Liver (tissue), 9 donors: Measurements from ENCODE around the gene APOBEC2. TPM values are rescaled to one million over a fixed set of nuclear protein-coding genes. Genes with fewer than 3 reads are reported as not detected.

ENCODE experiments used
- DNase-seq: peaks from one replicate; pipeline ENCODE4 v3.0.0-alpha.2; 2017; ENCODE audit warnings: low spot score
- H3K27ac ChIP-seq, 2 donors: one replicate each; pipeline ENCODE4 v1.7.0; 2013; ENCODE audit warnings: inconsistent platforms in 2 of 2, low read length in 2 of 2, control low read depth in 1 of 2, low read depth in 1 of 2, mild to moderate bottlenecking in 1 of 2
- H3K27me3 ChIP-seq, 4 donors: one replicate each; pipeline versions ENCODE4 v1.6.1 to v1.7.0; 2013; ENCODE audit warnings: low read length in 3 of 4, inconsistent platforms in 1 of 4, mild to moderate bottlenecking in 1 of 4, moderate library complexity in 1 of 4; ENCODE audit not compliant: control insufficient read depth in 4 of 4, insufficient read depth in 4 of 4
- H3K36me3 ChIP-seq, 4 donors: one replicate each; pipeline versions ENCODE4 v1.6.1 to v1.7.0; 2013; ENCODE audit warnings: low read length in 3 of 4, mild to moderate bottlenecking in 3 of 4, low read depth in 1 of 4, moderate library complexity in 1 of 4; ENCODE audit not compliant: control insufficient read depth in 4 of 4, insufficient read depth in 3 of 4
- H3K4me1 ChIP-seq, 4 donors: one replicate each; pipeline versions ENCODE4 v1.6.1 to v1.7.0; 2013; ENCODE audit warnings: low read length in 3 of 4, mild to moderate bottlenecking in 3 of 4, moderate library complexity in 1 of 4; ENCODE audit not compliant: control insufficient read depth in 4 of 4, insufficient read depth in 4 of 4
- H3K4me3 ChIP-seq, 3 donors: one replicate each; pipeline versions ENCODE4 v1.6.1 to v1.7.0; 2013; ENCODE audit warnings: low read length in 3 of 3, control low read depth in 1 of 3, low read depth in 1 of 3, mild to moderate bottlenecking in 1 of 3
- H3K9ac ChIP-seq, 2 donors: one replicate each; pipeline ENCODE4 v1.7.0; 2013; ENCODE audit warnings: low read length in 2 of 2, mild to moderate bottlenecking in 2 of 2, moderate library complexity in 2 of 2, control low read depth in 1 of 2, low read depth in 1 of 2
- H3K9me3 ChIP-seq, 4 donors: one replicate each; pipeline versions ENCODE4 v1.6.1 to v1.7.0; 2013; ENCODE audit warnings: low read length in 3 of 4; ENCODE audit not compliant: control insufficient read depth in 4 of 4
- ATF3 ChIP-seq: IDR thresholded peaks from 2 replicates; pipeline ENCODE4 v1.6.1; 2016; ENCODE audit warnings: antibody characterized with exemption
- CTCF ChIP-seq: fragments of 150-350 bp; IDR thresholded peaks from 2 replicates; pipeline ENCODE4 v1.5.1; 2017; ENCODE audit warnings: improper control_type of control experiment, low read depth, low read length; ENCODE audit not compliant: missing input control
- EGR1 ChIP-seq, 2 donors: IDR thresholded peaks; 2 replicates each; pipeline ENCODE4 v1.6.1; 2016 to 2018; ENCODE audit warnings: antibody characterized with exemption in 2 of 2, low read depth in 2 of 2
- FOXA1 ChIP-seq: IDR thresholded peaks from 2 replicates; pipeline ENCODE4 v1.6.1; 2016; ENCODE audit warnings: antibody characterized with exemption
- FOXA2 ChIP-seq: IDR thresholded peaks from 2 replicates; pipeline ENCODE4 v1.6.1; 2016; ENCODE audit warnings: antibody characterized with exemption
- GABPA ChIP-seq, 2 donors: IDR thresholded peaks in 1 of 2; conservative IDR thresholded peaks in 1 of 2; 2 replicates each; pipeline ENCODE4 v1.6.1; 2016; ENCODE audit warnings: antibody characterized with exemption in 2 of 2, mild to moderate bottlenecking in 1 of 2, moderate library complexity in 1 of 2
- HNF4A ChIP-seq, 2 donors: conservative IDR thresholded peaks; 2 replicates each; pipeline ENCODE4 v1.6.1; 2016; ENCODE audit warnings: antibody characterized with exemption in 2 of 2, mild to moderate bottlenecking in 2 of 2
- HNF4G ChIP-seq: IDR thresholded peaks from 2 replicates; pipeline ENCODE4 v1.6.1; 2016; ENCODE audit warnings: antibody characterized with exemption
- JUND ChIP-seq, 2 donors: IDR thresholded peaks; 2 replicates each; pipeline ENCODE4 v1.6.1; 2016; ENCODE audit warnings: antibody characterized with exemption in 2 of 2
- MAX ChIP-seq: IDR thresholded peaks from 2 replicates; pipeline ENCODE4 v1.6.1; 2016; ENCODE audit warnings: antibody characterized with exemption
- NR2F2 ChIP-seq: IDR thresholded peaks from 2 replicates; pipeline ENCODE4 v1.6.1; 2016; ENCODE audit warnings: antibody characterized with exemption
- RAD21 ChIP-seq, 2 donors: IDR thresholded peaks; 2 replicates each; pipeline ENCODE4 v1.6.1; 2016; ENCODE audit warnings: antibody characterized with exemption in 2 of 2, mild to moderate bottlenecking in 2 of 2
- REST ChIP-seq: IDR thresholded peaks from 2 replicates; pipeline ENCODE4 v1.6.1; 2016; ENCODE audit warnings: antibody characterized with exemption, mild to moderate bottlenecking
- RXRA ChIP-seq, 2 donors: IDR thresholded peaks; 2 replicates each; pipeline ENCODE4 v1.6.1; 2017 to 2018; ENCODE audit warnings: antibody characterized with exemption in 2 of 2, mild to moderate bottlenecking in 1 of 2
- SP1 ChIP-seq: IDR thresholded peaks from 2 replicates; pipeline ENCODE4 v1.6.1; 2018; ENCODE audit warnings: antibody characterized with exemption, mild to moderate bottlenecking
- TAF1 ChIP-seq: conservative IDR thresholded peaks from 2 replicates; pipeline ENCODE4 v1.6.1; 2016; ENCODE audit warnings: antibody characterized with exemption, mild to moderate bottlenecking
- YY1 ChIP-seq: IDR thresholded peaks from 2 replicates; pipeline ENCODE4 v1.6.1; 2016; ENCODE audit warnings: antibody characterized with exemption, mild to moderate bottlenecking
- ZBTB33 ChIP-seq: IDR thresholded peaks from 2 replicates; pipeline ENCODE4 v1.6.1; 2016; ENCODE audit warnings: antibody characterized with exemption
- WGBS: extraction: QIAGEN DNeasy Blood & Tissue Kit; methylation state at CpG from one replicate; pipeline ENCODE4 v1.1.7; 2013; 5-methylcytosine and 5-hydroxymethylcytosine counted together
- polyA plus RNA-seq, 2 donors: library from polyadenylated mRNA; stranded (reverse) in 1 of 2; unstranded in 1 of 2; fragments of 200-250 nt in 1 of 2; fragments of >200 nt in 1 of 2; fragmentation: Nextera tagmentation in 1 of 2; extraction: Ambion mirVana in 1 of 2; gene quantifications; one replicate each; pipeline versions ENCODE4 v1.2.1 to v1.2.3, GENCODE V29; 2013 to 2015
- total RNA-seq, 2 donors: library from RNA; depleted of rRNA; stranded (reverse); fragments of >200 nt; gene quantifications; one replicate each; pipeline ENCODE4 v1.2.3, GENCODE V29; 2014
- donor health status: healthy.
- donor health status: healthy.
- donor health status: healthy.
- donor health status: healthy.
- donor health status: healthy.

The APOBEC2 gene
- total and polyA plus RNA-seq, 4 donors, result 1.6 to 2.3 TPM; not detected in 2

- Histone ChIP-seq H3K27ac (peak overlapping the region in 1 of 2 donors; percentile 43), H3K27me3 (no peaks in the 10 kb centered on the region), H3K9me3 (no peaks in the 10 kb centered on the region), H3K4me1 (peaks cover 14 to 64% (median 47%) of the 10 kb centered on the region in 4 donors), H3K4me3 (peak overlapping the region in 2 of 3 donors; percentile 5 to 83), H3K9ac (no peak overlapping the region), H3K36me3 (peaks cover 8 to 25% (median 13%) of the 10 kb centered on the region in 4 donors)
- no peak for DNase-seq
- no peak for TF ChIP-seq ZBTB33
- no peak for TF ChIP-seq HNF4A (conservative IDR thresholded peaks at IDR 0.05)
- no peak for TF ChIP-seq EGR1 (IDR thresholded peaks at IDR 0.05; ENCODE audit: low read depth in 2 of 2)
- TF ChIP-seq JUND (IDR thresholded peaks at IDR 0.05), result no peak
- TF ChIP-seq SP1, result no peak
- no peak for TF ChIP-seq RXRA (IDR thresholded peaks at IDR 0.05)
- TF ChIP-seq MAX, result no peak
- no peak for TF ChIP-seq FOXA1
- TF ChIP-seq GABPA (IDR thresholded peaks at IDR 0.05 in 1 of 2, conservative IDR thresholded peaks at IDR 0.05 in 1 of 2), result no peak
- TF ChIP-seq RAD21 (IDR thresholded peaks at IDR 0.05), result no peak
- no peak for TF ChIP-seq CTCF
- TF ChIP-seq YY1, result no peak
- TF ChIP-seq REST, result no peak
- TF ChIP-seq ATF3, result no peak
- no peak for TF ChIP-seq TAF1
- no peak for TF ChIP-seq HNF4G
- TF ChIP-seq FOXA2, result no peak
- no peak for TF ChIP-seq NR2F2
- 94% methylated on average over 2 of the region's 2 CpGs for WGBS
These were observed 16.4 kb upstream of the APOBEC2 start for GRCh38 chr6:41036601-41037000.
